NCI-H446 treated with DMSO at 0.1 percent for 48 hours (cell line): Measurements from ENCODE around the gene RBM44.
"Not testable (repeated sequence)": the region's sequence is repeated elsewhere in the genome, so short reads cannot be mapped to it uniquely, and the experiment has no call there.

ENCODE experiments used
- DNase-seq: peaks from one replicate; lab custom pipeline; 2025; lab: John Stamatoyannopoulos, UW

Gene RBM44

GRCh38 chr2:237798236-237799059 lies at the start of gene RBM44:
Gene RBM44, plus strand, starts transcription at chr2:237798779. Its CDS starts 14,831 bp downstream, at chr2:237813610.
- no peak for DNase-seq

GRCh38 chr2:237749002-237749401 lies 49.6 kb upstream of the RBM44 start:
- DNase-seq, result no peak

- DNase-seq, result no peak
Observed at GRCh38 chr2:237749961-237750360, 48.6 kb upstream of the RBM44 start.

- DNase-seq, result not testable (repeated sequence)
Observed at GRCh38 chr2:237750441-237750840, 48.1 kb upstream of the RBM44 start.

DNA sequence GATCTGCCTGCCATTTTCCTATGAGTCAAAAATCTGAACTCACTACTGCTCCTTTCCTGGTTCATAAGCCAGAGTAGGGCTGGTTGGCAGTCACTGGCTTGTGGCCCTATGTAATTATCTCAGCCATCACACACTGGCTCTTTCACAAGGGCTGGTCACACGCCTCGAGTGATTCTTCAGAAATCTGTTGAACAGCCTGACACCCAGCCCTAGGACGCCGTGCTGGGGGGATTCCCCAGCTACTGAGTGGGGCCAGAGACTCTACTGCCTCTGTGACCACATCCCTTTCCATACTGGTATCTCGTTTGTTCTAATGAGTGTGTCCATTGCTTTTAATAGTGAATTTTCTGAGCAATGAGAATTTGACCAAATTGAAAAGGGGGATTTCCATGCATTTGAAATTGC lies 45.8 kb upstream of the RBM44 start:
- no peak for DNase-seq

DNA sequence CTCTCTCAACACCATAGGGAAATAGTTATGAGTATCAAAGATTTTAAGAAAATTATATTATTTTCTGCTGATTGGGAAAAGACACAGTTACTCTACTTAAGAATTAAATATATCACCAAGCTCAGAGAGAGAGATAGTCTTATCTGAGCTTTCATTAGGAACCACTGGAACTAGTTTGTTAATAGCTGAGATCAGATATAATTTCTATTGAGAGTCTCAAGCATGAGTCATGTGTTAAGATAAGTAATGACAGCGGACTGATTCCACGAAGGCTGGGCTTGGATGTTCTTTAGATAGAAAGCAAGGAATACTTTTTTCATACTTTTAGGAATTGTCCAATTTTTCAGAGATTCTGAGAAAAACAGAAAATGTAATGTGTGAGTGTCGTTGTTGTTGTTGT lies 44.4 kb upstream of the RBM44 start:
- DNase-seq, result no peak

DNA sequence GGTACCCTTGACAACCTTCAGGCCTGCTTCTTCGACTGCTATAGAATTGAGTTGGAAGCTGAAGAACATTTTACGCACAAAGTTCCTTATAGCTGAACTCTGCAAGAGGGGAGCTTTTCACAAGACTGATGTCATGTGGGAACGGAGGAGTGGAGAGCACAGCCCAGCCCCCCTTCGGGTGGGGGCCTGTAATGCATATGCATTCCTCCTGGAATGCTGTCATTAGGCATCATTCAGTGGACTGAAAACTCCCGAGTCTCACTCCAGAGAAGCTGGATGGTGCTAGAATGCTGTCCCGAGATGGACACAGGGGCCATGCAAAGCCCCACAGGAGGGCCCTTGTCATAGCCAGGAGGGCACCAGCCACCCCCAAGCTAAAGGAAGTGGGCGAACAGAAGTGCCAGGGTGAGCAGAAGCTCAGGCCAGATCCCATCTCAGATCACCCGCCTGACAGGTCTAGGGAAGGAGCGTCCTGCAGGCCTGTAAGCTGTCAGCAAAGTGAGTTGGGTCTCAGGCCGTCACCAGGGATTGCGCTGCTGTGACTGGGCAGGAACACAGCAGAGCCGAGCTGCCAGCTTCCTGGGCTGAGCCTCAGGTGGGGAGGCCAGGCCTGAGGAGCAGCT lies 43.8 kb upstream of the RBM44 start:
- no peak for DNase-seq

- no peak for DNase-seq
Observed at GRCh38 chr2:237757616-237758015, 41.0 kb upstream of the RBM44 start.

- DNase-seq, result no peak
Observed at GRCh38 chr2:237758185-237758584, 40.4 kb upstream of the RBM44 start.

- DNase-seq, result no peak
Observed at GRCh38 chr2:237759176-237759575, 39.4 kb upstream of the RBM44 start.

- DNase-seq, result no peak
Observed at GRCh38 chr2:237760506-237761502, 37.8 kb upstream of the RBM44 start.

GRCh38 chr2:237762291-237763182 lies 36.0 kb upstream of the RBM44 start:
- DNase-seq, result not testable (repeated sequence)

- DNase-seq, result no peak
Observed at GRCh38 chr2:237763812-237764211, 34.8 kb upstream of the RBM44 start.

GRCh38 chr2:237765122-237765521 lies 33.5 kb upstream of the RBM44 start:
- DNase-seq, result not testable (repeated sequence)

DNA sequence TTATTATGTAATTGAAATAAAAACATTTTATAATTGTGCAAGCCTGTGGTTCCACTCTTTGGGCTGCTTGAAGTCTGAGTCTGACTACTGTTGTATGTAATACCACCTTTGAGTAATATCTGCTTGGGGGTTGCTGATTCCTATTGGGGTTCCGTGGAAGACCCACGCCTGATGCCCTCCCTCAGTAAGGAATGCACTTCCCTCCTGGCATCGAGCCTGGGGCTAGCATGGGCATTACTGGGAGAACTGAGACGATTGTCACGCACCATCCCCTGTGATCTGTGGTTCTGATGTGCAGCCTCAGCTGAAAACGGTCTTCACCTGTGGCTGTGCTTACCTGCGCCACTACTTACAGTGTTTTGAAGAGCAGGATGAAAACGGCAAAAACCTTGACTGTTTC lies 32.7 kb upstream of the RBM44 start:
- DNase-seq, result no peak

DNA sequence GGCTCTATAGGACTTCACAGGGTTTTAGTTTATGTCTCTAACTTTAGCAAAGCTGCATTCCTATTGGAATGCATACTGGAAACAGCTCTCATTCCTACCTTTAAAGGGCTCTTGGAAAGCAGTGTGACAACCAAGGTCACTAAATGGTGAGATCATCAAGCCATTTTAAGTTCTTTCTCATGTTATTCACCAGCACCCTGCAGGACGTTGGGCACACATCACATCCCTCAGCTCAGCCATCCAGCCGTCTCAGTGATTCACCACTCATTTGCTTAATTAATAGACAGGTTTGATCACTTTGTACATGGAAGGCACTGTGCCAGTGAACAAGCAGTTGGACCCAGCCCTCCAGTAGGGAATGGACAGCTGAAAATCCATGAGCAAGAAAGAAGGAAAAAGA lies 32.2 kb upstream of the RBM44 start:
- no peak for DNase-seq

DNA sequence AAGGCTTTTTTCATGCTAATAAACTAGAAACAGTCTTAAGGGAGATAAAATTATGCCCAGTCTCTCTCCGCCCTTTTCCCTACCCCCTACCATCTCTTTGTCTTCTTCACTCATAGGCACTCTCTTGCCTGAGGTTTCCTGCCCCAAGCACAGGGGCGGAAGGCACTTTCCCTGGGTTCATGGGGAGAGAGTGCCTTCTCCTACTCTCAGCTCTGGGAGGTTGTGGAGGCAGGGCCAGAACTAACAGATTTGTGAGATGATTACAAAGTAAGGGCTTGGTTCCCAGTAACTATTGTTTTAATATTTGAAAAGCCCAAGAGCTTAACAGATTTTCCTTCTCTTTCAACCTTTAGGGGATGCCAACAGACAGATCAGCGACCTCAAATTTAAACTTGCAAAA lies 26.1 kb upstream of the RBM44 start:
- no peak for DNase-seq

DNA sequence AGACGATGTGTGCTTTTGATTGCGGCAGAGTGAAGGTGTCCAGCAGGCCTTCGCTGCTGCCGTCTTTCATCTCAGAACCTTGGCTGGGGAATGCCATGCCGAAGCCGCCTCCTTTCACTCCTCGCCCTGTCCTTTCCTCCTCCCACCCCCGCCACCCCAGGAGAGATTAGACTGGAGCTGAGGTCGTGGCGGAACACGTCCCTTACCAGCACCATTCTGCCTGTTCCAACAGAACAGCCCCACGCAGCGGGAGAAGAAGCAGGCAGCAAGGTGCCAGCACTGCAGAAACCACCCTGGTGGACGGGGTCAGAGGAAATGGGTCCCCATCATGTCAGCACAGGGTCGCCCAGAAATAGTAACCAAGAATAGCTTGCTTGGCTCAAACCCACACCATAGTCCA lies 24.8 kb upstream of the RBM44 start:
- DNase-seq, result no peak

DNA sequence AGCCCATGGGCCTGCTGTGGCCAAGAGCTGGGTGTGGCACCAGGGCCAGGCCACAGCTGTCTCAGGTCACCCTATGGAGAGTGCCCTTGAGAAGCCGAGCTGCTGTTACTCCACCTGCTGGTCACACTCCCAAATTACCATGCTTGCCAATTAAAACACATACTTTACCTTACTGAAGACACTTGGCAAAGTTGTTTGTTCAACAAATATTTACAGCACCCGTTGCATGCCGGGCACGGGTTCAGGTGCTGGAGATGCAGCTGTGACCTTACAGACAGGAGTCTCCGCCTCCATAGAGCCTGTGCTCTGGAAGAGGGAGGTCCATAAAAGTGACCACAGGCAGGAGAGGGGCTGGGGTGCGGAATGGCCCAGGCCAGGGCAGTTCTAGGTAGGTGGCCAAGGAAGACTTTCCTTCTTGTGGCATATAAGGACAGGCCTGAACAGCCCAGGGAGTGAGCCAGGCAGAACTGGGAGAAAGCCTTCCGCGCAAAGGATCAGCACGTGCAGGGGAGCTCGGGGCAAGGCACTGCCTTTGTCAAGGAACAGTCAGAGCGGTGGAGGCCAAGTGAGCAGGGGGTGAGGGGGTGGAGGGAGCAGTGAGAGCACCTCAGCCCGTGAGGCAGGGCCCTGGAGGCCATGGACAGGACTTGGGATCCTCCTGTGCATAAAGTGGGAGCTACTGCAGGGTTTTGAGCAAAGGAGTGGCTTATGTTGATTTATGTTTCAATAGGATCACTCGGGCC lies 23.6 kb upstream of the RBM44 start:
- DNase-seq, result no peak

DNA sequence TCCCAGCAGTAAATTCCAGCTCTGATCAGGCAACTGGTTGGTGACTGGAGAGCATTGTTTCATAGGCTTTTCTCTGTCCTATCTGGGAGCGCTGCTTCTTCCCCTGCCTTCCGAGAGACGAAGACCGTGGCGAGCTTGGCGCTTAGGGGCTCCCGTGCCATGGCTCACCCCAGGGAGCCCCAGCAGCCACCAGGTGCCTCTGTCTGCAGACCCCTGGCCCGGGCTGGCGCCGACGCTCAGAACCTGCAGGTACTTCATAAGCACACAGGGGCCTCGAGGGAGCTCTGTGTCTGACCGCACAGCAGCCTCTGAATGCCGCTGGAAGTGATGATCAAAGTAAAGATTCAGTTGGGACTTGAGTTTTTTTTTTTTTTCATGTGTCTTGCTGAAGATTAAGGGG lies 19.1 kb upstream of the RBM44 start:
- DNase-seq, result no peak

- no peak for DNase-seq
Observed at GRCh38 chr2:237782181-237782580, 16.4 kb upstream of the RBM44 start.
